Loucy (cell line): ENCODE measurements around the gene BCL2L12.

Experiments used
- H2AFZ ChIP-seq: fragments of 200-600 bp; sonication (generic); 2 replicates; pipeline ENCODE4 v1.6.0; 2016; ENCODE audit warnings: antibody characterized with exemption, mild to moderate bottlenecking, low read length, moderate library complexity
- H3F3A ChIP-seq: fragments of 200-600 bp; 2 replicates; pipeline ENCODE4 v1.6.0; 2016; ENCODE audit warnings: antibody characterized with exemption, low read depth, mild to moderate bottlenecking
- H3K27me3 ChIP-seq: fragments of 200-600 bp; sonication (generic); 2 replicates; pipeline ENCODE4 v1.6.1; 2014; ENCODE audit warnings: low read length, mild to moderate bottlenecking; ENCODE audit not compliant: insufficient read depth, poor library complexity, severe bottlenecking
- H3K36me3 ChIP-seq: fragments of 200-600 bp; sonication (generic); 2 replicates; pipeline ENCODE4 v1.6.1; 2016; ENCODE audit warnings: low read length; ENCODE audit not compliant: insufficient read depth
- H3K4me1 ChIP-seq: fragments of 200-600 bp; sonication (generic); 2 replicates; pipeline ENCODE4 v1.5.1; 2014; ENCODE audit warnings: low read length, mild to moderate bottlenecking; ENCODE audit not compliant: insufficient read depth, poor library complexity, severe bottlenecking
- H3K4me2 ChIP-seq: fragments of 200-600 bp; sonication (generic); 2 replicates; pipeline ENCODE4 v1.6.0; 2014; ENCODE audit warnings: antibody characterized with exemption, low read length, low read depth, mild to moderate bottlenecking; ENCODE audit not compliant: poor library complexity, severe bottlenecking
- H3K4me3 ChIP-seq: fragments of 200-600 bp; sonication (generic); 2 replicates; pipeline ENCODE4 v1.5.1; 2014; ENCODE audit warnings: low read length, mild to moderate bottlenecking, mixed read lengths; ENCODE audit not compliant: poor library complexity, severe bottlenecking
- H3K79me2 ChIP-seq: fragments of 200-600 bp; sonication (generic); 2 replicates; pipeline ENCODE4 v1.6.1; 2014; ENCODE audit warnings: low read length; ENCODE audit not compliant: insufficient read depth
- H3K9ac ChIP-seq: fragments of 200-600 bp; sonication (generic); 2 replicates; pipeline ENCODE4 v1.6.0; 2014; ENCODE audit warnings: mild to moderate bottlenecking, low read depth, low read length, moderate library complexity; ENCODE audit not compliant: poor library complexity, severe bottlenecking
- H3K9me2 ChIP-seq: fragments of 200-600 bp; sonication (generic); replicated peaks from 2 replicates; pipeline ENCODE4 v1.6.1; 2016; ENCODE audit warnings: low read depth, low read length, mixed read lengths
- H3K9me3 ChIP-seq: fragments of 200-600 bp; sonication (generic); 2 replicates; pipeline ENCODE4 v1.6.1; 2014; ENCODE audit warnings: mild to moderate bottlenecking, antibody characterized with exemption, low read length, low read depth; ENCODE audit not compliant: insufficient read depth
- H4K20me1 ChIP-seq: fragments of 200-600 bp; sonication (generic); 2 replicates; pipeline ENCODE4 v1.6.0; 2014; ENCODE audit warnings: antibody characterized with exemption, low read length, mild to moderate bottlenecking; ENCODE audit not compliant: insufficient read depth, poor library complexity, severe bottlenecking
- EZH2phosphoT487 ChIP-seq: fragments of 200-600 bp; IDR thresholded peaks from 2 replicates; pipeline ENCODE4 v1.6.1; 2018; ENCODE audit warnings: antibody characterized with exemption, mild to moderate bottlenecking, moderate library complexity, borderline replicate concordance
- TF ChIP-seq, protein P1 (sequence below): fragments of 200-600 bp; sonication (generic); conservative IDR thresholded peaks from 2 replicates; pipeline ENCODE4 v1.5.1; 2014; ENCODE audit warnings: mild to moderate bottlenecking, antibody characterized with exemption, low read length

BCL2L12 gene

DNA sequence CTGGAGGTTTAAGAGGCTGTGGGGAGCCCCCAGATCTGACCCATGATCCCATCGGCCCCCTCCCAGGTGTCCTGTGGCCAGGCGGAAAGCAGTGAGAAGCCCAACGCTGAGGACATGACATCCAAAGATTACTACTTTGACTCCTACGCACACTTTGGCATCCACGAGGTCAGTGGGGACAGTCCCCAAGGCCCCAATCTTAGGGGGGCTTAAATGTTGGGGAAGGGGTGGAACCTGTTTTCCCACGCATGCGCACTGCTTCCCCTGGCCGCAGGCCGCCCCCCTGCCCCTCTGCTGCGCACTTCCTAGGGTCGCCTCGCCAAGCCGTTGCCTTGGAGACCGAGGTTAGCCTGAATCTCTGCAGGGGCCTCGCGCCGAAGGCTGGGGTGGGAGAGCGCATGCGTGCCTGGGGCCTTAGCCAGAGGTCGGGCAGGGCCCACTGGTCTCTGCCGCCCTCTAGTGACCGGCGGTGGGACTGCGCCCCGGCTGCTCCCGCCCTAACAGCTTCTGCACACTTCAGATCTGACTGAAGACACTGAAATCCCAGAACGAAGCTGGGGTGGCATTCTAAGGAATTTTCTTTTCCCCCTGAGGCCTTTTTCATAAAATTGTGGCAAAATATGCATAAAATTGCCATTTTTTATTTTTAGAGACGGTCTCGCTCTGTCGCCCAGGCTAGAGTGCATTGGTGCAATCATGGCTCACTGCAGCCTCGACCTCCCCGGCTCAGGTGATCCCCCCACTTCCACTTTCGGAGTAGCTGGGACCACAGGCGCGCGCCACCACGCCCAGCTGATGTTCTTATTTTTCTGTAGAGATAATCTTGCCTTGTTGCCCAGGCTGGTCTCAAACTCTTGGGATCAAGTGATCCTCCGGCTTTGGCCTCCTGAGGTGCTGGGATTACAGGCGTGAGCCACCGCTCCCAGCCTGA is 15.0 kb downstream of the BCL2L12 start:
- H3K4me3 ChIP-seq, result peak overlapping the region; percentile 54
- peak overlapping the region; percentile 43 for H3K9ac ChIP-seq

DNA sequence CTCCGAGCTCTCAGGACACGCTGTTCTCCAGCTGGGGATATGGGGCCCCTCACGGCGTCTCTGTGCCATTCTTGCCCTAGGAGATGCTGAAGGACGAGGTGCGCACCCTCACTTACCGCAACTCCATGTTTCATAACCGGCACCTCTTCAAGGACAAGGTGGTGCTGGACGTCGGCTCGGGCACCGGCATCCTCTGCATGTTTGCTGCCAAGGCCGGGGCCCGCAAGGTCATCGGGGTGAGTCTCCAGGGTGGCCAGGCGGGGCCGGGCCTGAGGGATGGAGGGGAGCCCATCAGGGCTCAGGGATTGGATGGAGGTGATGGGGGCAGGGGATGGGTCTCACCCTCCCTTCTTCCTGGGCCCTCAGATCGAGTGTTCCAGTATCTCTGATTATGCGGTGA is 16.1 kb downstream of the BCL2L12 start:
- Histone ChIP-seq H3K9me2 (no peaks in the 10 kb centered on the region), H3K79me2 (peaks cover 50% of the 10 kb centered on the region), H3K4me2 (no peak overlapping the region), H4K20me1 (peaks cover 55% of the 10 kb centered on the region), H3K9ac (no peak overlapping the region), H3K36me3 (peaks cover 52% of the 10 kb centered on the region; the same call in 1 of the 2 replicates), H3K4me3 (no peak overlapping the region), H3K27me3 (peaks cover 4% of the 10 kb centered on the region), H3K4me1 (peaks cover 24% of the 10 kb centered on the region), H3F3A (no peaks in the 10 kb centered on the region), H3K9me3 (no peaks in the 10 kb centered on the region), H2AFZ (no peak overlapping the region)
- no peak for TF ChIP-seq EZH2phosphoT487
- TF ChIP-seq, protein P1, sequence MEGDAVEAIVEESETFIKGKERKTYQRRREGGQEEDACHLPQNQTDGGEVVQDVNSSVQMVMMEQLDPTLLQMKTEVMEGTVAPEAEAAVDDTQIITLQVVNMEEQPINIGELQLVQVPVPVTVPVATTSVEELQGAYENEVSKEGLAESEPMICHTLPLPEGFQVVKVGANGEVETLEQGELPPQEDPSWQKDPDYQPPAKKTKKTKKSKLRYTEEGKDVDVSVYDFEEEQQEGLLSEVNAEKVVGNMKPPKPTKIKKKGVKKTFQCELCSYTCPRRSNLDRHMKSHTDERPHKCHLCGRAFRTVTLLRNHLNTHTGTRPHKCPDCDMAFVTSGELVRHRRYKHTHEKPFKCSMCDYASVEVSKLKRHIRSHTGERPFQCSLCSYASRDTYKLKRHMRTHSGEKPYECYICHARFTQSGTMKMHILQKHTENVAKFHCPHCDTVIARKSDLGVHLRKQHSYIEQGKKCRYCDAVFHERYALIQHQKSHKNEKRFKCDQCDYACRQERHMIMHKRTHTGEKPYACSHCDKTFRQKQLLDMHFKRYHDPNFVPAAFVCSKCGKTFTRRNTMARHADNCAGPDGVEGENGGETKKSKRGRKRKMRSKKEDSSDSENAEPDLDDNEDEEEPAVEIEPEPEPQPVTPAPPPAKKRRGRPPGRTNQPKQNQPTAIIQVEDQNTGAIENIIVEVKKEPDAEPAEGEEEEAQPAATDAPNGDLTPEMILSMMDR, result no peak

More for the DNA sequence above, 15.0 kb downstream of the BCL2L12 start:
- Histone ChIP-seq H2AFZ (no peak overlapping the region), H3K36me3 (peaks cover 42% of the 10 kb centered on the region; the same call in 1 of the 2 replicates), H4K20me1 (peaks cover 55% of the 10 kb centered on the region), H3K9me3 (no peaks in the 10 kb centered on the region), H3K4me2 (peak overlapping the region; percentile 82), H3K27me3 (peaks cover 4% of the 10 kb centered on the region), H3K4me1 (peaks cover 28% of the 10 kb centered on the region), H3F3A (no peaks in the 10 kb centered on the region), H3K9me2 (no peaks in the 10 kb centered on the region), H3K79me2 (peaks cover 50% of the 10 kb centered on the region)
- TF ChIP-seq, protein P1, result peak; percentile 95
- no peak for TF ChIP-seq EZH2phosphoT487

DNA sequence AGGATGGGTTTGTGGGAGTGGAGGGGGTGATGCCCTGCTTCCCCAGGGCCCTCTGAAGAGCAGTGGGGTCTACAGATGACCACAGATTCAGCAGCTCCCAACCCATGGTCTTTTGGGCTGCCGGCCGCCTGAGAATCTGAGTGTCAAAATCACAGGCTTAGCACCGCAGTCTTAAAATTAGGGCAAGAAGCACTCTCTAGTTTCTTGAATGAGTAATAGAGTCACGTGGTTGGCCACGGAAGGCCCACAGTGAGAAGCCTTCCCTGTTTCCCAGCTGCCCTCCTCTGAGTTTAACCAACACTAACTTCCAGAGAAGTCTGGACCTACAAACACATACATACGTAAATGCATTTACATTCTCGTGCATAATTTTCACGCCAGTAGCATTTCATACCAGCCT is 16.5 kb downstream of the BCL2L12 start:
- peaks cover 48% of the 10 kb centered on the region for H3K79me2 ChIP-seq
- H3K9me3 ChIP-seq, result no peaks in the 10 kb centered on the region

More for the DNA sequence above, 16.5 kb downstream of the BCL2L12 start:
- no peak overlapping the region for H2AFZ ChIP-seq
- H4K20me1 ChIP-seq, result peaks cover 54% of the 10 kb centered on the region
- H3K9me2 ChIP-seq, result no peaks in the 10 kb centered on the region
- no peaks in the 10 kb centered on the region for H3F3A ChIP-seq
- H3K36me3 ChIP-seq, result peaks cover 56% of the 10 kb centered on the region; the same call in 1 of the 2 replicates
- H3K4me1 ChIP-seq, result peaks cover 24% of the 10 kb centered on the region
- no peak overlapping the region for H3K4me3 ChIP-seq
- peaks cover 3% of the 10 kb centered on the region for H3K27me3 ChIP-seq
- no peak overlapping the region for H3K4me2 ChIP-seq
- TF ChIP-seq, protein P1, result no peak
- TF ChIP-seq EZH2phosphoT487, result no peak
- no peak overlapping the region for H3K9ac ChIP-seq
